Hindlimb muscle (tissue), 1 donor: ENCODE data around the gene BIK. TPM values are rescaled to one million over a fixed set of nuclear protein-coding genes. Genes with fewer than 3 reads are reported as not detected.

Experiments
- polyA plus RNA-seq: library from polyadenylated mRNA; unstranded; fragments of 120-200 nt; gene quantifications from one replicate; pipeline ENCODE4 v1.2.1, GENCODE V29; 2013; ENCODE audit not compliant: insufficient read length

Gene BIK
- polyA plus RNA-seq, 1 donor: not detected

Other genes with a start within 250 kb of the BIK start
- 28.9 TPM for gene PACSIN2, start 95.6 kb upstream of the BIK start, polyA plus RNA-seq
- 11.0 TPM for gene TTLL1, start 21.4 kb upstream of the BIK start, polyA plus RNA-seq
- gene MCAT, start 32.6 kb downstream of the BIK start, polyA plus RNA-seq: 12.7 TPM
- 78.0 TPM for gene TSPO, start 40.8 kb downstream of the BIK start, polyA plus RNA-seq
- 19.2 TPM for gene TTLL12, start 76.4 kb downstream of the BIK start, polyA plus RNA-seq
- gene SCUBE1, start 232.6 kb downstream of the BIK start, polyA plus RNA-seq: 0.10 TPM